ENCODE results near the gene SMO. TPM values are rescaled to one million over a fixed set of nuclear protein-coding genes. Genes with fewer than 3 reads are reported as not detected.

The SMO gene
- polyA plus RNA-seq (2013, experiment 1 of 2) = 63.1 TPM
- polyA plus RNA-seq (2013, experiment 2 of 2) = 62.7 TPM

- H2BK120ac ChIP-seq (ENCODE audit: low read depth, low read length) = no peak within 1 kb of the TSS
- H3K9me3 ChIP-seq (replicated peaks in 1 of 2; ENCODE audit: control insufficient read depth in 2 of 2, insufficient read depth in 1 of 2, low read depth in 1 of 2, low read length in 2 of 2) = peaks cover 0 to 5% of the 10 kb centered on the region in 2 donors
- H3K27me3 ChIP-seq (ENCODE audit: control insufficient read depth in 3 of 3, insufficient read depth in 3 of 3, low read depth in 1 of 3, low read length in 3 of 3) = peaks cover 0 to 8% (median 0%) of the 10 kb centered on the region in 3 experiments
- peak within 1 kb of the TSS; percentile 76 for H3K27ac ChIP-seq (replicated peaks; ENCODE audit: low read length)
- peak within 1 kb of the TSS; percentile 82 for H3K23ac ChIP-seq (ENCODE audit: low read depth, low read length, poor library complexity)
- H3K18ac ChIP-seq (ENCODE audit: low read length) = peak within 1 kb of the TSS; percentile 99
- peak within 1 kb of the TSS; percentile 41 for H4K91ac ChIP-seq (ENCODE audit: low read depth, low read length, poor library complexity)
- H3K36me3 ChIP-seq (replicated peaks in 1 of 2; ENCODE audit: control insufficient read depth in 2 of 2, insufficient read depth in 2 of 2, low read length in 2 of 2) = peaks cover 8 to 28% of the 10 kb centered on the region in 2 donors
- peak within 1 kb of the TSS; percentile 56 for H3K4me2 ChIP-seq (ENCODE audit: insufficient read depth, low read length, poor library complexity, severe bottlenecking)
- H2AFZ ChIP-seq (ENCODE audit: low read length) = peak within 1 kb of the TSS; percentile 87
- H3K9ac ChIP-seq (ENCODE audit: low read depth, low read length, poor library complexity) = peak within 1 kb of the TSS; percentile 99
- H3K79me1 ChIP-seq (ENCODE audit: low read depth, low read length) = peaks cover 8% of the 10 kb centered on the region
- H3K14ac ChIP-seq (ENCODE audit: low read length) = peak within 1 kb of the TSS; percentile 100
- peak within 1 kb of the TSS; percentile 65 to 98 for H3K4me3 ChIP-seq (ENCODE audit: low read length in 2 of 2)
- no peak within 1 kb of the TSS for H4K8ac ChIP-seq (ENCODE audit: low read depth, low read length)
- H2BK15ac ChIP-seq (ENCODE audit: low read length) = peak within 1 kb of the TSS; percentile 47
- H3K4me1 ChIP-seq (ENCODE audit: control insufficient read depth in 2 of 2, insufficient read depth in 1 of 2, low read depth in 1 of 2, low read length in 2 of 2) = peaks cover 14 to 15% of the 10 kb centered on the region in 2 donors
- DNase-seq (ENCODE audit: low spot score) = peak; percentile 93
- H2BK5ac ChIP-seq (ENCODE audit: low read length) = peak within 1 kb of the TSS; percentile 78
- peak within 1 kb of the TSS; percentile 46 for H3K4ac ChIP-seq (ENCODE audit: low read length)
- peak within 1 kb of the TSS; percentile 19 for H2BK12ac ChIP-seq (ENCODE audit: low read length)
- WGBS, 2 donors (ENCODE audit: extremely low coverage in 2 of 2, insufficient read length in 2 of 2, insufficient replicate concordance in 1 of 2) = no CpG with 5 or more reads among the region's 48 CpGs
- H2AK5ac ChIP-seq (ENCODE audit: low read depth, low read length) = peak within 1 kb of the TSS; percentile 23
Observed at GRCh38 chr7:129188372-129188891, at the start of gene SMO. SMO (plus strand) TSS chr7:129188633; CDS start chr7:129189152, 519 bp downstream.

GRCh38 chr7:129143724-129144094 lies 44.7 kb upstream of the SMO start:
- peak overlapping the region; percentile 90 for H3K4me2 ChIP-seq (ENCODE audit: insufficient read depth, low read length, poor library complexity, severe bottlenecking)
- no peak overlapping the region for H2BK15ac ChIP-seq (ENCODE audit: low read length)
- no peak overlapping the region for H2AK5ac ChIP-seq (ENCODE audit: low read depth, low read length)
- peaks cover 5 to 11% of the 10 kb centered on the region in 2 donors for H3K4me1 ChIP-seq (ENCODE audit: control insufficient read depth in 2 of 2, insufficient read depth in 1 of 2, low read depth in 1 of 2, low read length in 2 of 2)
- H3K4me3 ChIP-seq (ENCODE audit: low read length in 2 of 2) = peak overlapping the region in 1 of 2 donors; percentile 52
- DNase-seq (ENCODE audit: low spot score) = no peak
- H3K18ac ChIP-seq (ENCODE audit: low read length) = no peak overlapping the region
- no peak overlapping the region for H3K27ac ChIP-seq (replicated peaks; ENCODE audit: low read length)
- peaks cover 0 to 38% (median 11%) of the 10 kb centered on the region in 3 experiments for H3K27me3 ChIP-seq (ENCODE audit: control insufficient read depth in 3 of 3, insufficient read depth in 3 of 3, low read depth in 1 of 3, low read length in 3 of 3)
- no peak overlapping the region for H2BK12ac ChIP-seq (ENCODE audit: low read length)
- no peak overlapping the region for H3K23ac ChIP-seq (ENCODE audit: low read depth, low read length, poor library complexity)
- H4K8ac ChIP-seq (ENCODE audit: low read depth, low read length) = no peak overlapping the region
- no peaks in the 10 kb centered on the region for H3K9me3 ChIP-seq (replicated peaks in 1 of 2; ENCODE audit: control insufficient read depth in 2 of 2, insufficient read depth in 1 of 2, low read depth in 1 of 2, low read length in 2 of 2)
- H3K9ac ChIP-seq (ENCODE audit: low read depth, low read length, poor library complexity) = no peak overlapping the region
- no peak overlapping the region for H2BK120ac ChIP-seq (ENCODE audit: low read depth, low read length)
- H3K14ac ChIP-seq (ENCODE audit: low read length) = no peak overlapping the region
- H3K79me1 ChIP-seq (ENCODE audit: low read depth, low read length) = peaks cover 4% of the 10 kb centered on the region
- H3K36me3 ChIP-seq (replicated peaks in 1 of 2; ENCODE audit: control insufficient read depth in 2 of 2, insufficient read depth in 2 of 2, low read length in 2 of 2) = no peaks in the 10 kb centered on the region
- no peak overlapping the region for H2BK5ac ChIP-seq (ENCODE audit: low read length)
- H4K91ac ChIP-seq (ENCODE audit: low read depth, low read length, poor library complexity) = no peak overlapping the region
- H2AFZ ChIP-seq (ENCODE audit: low read length) = peak overlapping the region; percentile 82
- no peak overlapping the region for H3K4ac ChIP-seq (ENCODE audit: low read length)
- WGBS, 2 donors (ENCODE audit: extremely low coverage in 2 of 2, insufficient read length in 2 of 2, insufficient replicate concordance in 1 of 2) = 100% methylated on average over 1 to 2 of the region's 10 CpGs

GRCh38 chr7:129144095-129144833 lies 44.2 kb upstream of the SMO start, which contains the start of gene TSPAN33:
TSPAN33 (plus strand) TSS chr7:129144707; CDS start chr7:129144981, 274 bp downstream.
- Histone ChIP-seq H3K79me1 (ENCODE audit: low read depth, low read length) (peaks cover 4% of the 10 kb centered on the region), H3K9me3 (replicated peaks in 1 of 2; ENCODE audit: control insufficient read depth in 2 of 2, insufficient read depth in 1 of 2, low read depth in 1 of 2, low read length in 2 of 2) (no peaks in the 10 kb centered on the region), H3K4me2 (ENCODE audit: insufficient read depth, low read length, poor library complexity, severe bottlenecking) (peak within 1 kb of the TSS; percentile 90), H3K36me3 (replicated peaks in 1 of 2; ENCODE audit: control insufficient read depth in 2 of 2, insufficient read depth in 2 of 2, low read length in 2 of 2) (no peaks in the 10 kb centered on the region), H2AFZ (ENCODE audit: low read length) (peak within 1 kb of the TSS; percentile 82), H3K27ac (replicated peaks; ENCODE audit: low read length) (no peak within 1 kb of the TSS), H4K91ac (ENCODE audit: low read depth, low read length, poor library complexity) (no peak within 1 kb of the TSS), H2AK5ac (ENCODE audit: low read depth, low read length) (peak within 1 kb of the TSS; percentile 86), H2BK5ac (ENCODE audit: low read length) (no peak within 1 kb of the TSS), H3K23ac (ENCODE audit: low read depth, low read length, poor library complexity) (no peak within 1 kb of the TSS), H3K9ac (ENCODE audit: low read depth, low read length, poor library complexity) (peak within 1 kb of the TSS; percentile 50), H3K4me1 (ENCODE audit: control insufficient read depth in 2 of 2, insufficient read depth in 1 of 2, low read depth in 1 of 2, low read length in 2 of 2) (peaks cover 5 to 11% of the 10 kb centered on the region in 2 donors), H3K4me3 (ENCODE audit: low read length in 2 of 2) (peak within 1 kb of the TSS; percentile 52 to 85), H3K14ac (ENCODE audit: low read length) (peak within 1 kb of the TSS; percentile 95), H3K27me3 (ENCODE audit: control insufficient read depth in 3 of 3, insufficient read depth in 3 of 3, low read depth in 1 of 3, low read length in 3 of 3) (peaks cover 0 to 38% (median 11%) of the 10 kb centered on the region in 3 experiments), H2BK15ac (ENCODE audit: low read length) (peak within 1 kb of the TSS; percentile 42), H4K8ac (ENCODE audit: low read depth, low read length) (no peak within 1 kb of the TSS), H3K18ac (ENCODE audit: low read length) (peak within 1 kb of the TSS; percentile 79), H3K4ac (ENCODE audit: low read length) (no peak within 1 kb of the TSS), H2BK12ac (ENCODE audit: low read length) (no peak within 1 kb of the TSS), H2BK120ac (ENCODE audit: low read depth, low read length) (no peak within 1 kb of the TSS)
- peak; percentile 86 for DNase-seq (ENCODE audit: low spot score)
- WGBS, 2 donors (ENCODE audit: extremely low coverage in 2 of 2, insufficient read length in 2 of 2, insufficient replicate concordance in 1 of 2) = no CpG with 5 or more reads among the region's 43 CpGs
